Calu3 (cell line): ENCODE results near the gene MNT. TPM values are rescaled to one million over a fixed set of nuclear protein-coding genes. Genes with fewer than 3 reads are reported as not detected.
A peak's percentile ranks its signal among the peaks of the same experiment; 100 is the strongest.

Experiments used
- BruUV-seq: library from RNA; stranded (reverse); fragments of 400-500 nt; replicated peaks from 2 replicates; lab custom pipeline; 2021; lab: Mats Ljungman, UMichigan
- CTCF ChIA-PET: fragments of 300-600 bp; sonication (Branson Sonifier 250); formaldehyde crosslinking; loops from one replicate; lab custom pipeline; 2022; ENCODE audit warnings: antibody characterized with exemption; lab: Charles Lee
- DNase-seq: peaks from one replicate; pipeline ENCODE4 v3.0.0; 2022
- H3K27ac Mint-ChIP-seq: one replicate; pipeline ENCODE4 v1.8.0; 2022; ENCODE audit warnings: mixed read lengths; ENCODE audit not compliant: unreplicated experiment
- H3K27me3 Mint-ChIP-seq: one replicate; pipeline ENCODE4 v1.8.0; 2022; ENCODE audit warnings: mixed read lengths; ENCODE audit not compliant: unreplicated experiment
- H3K36me3 Mint-ChIP-seq: one replicate; pipeline ENCODE4 v1.8.0; 2022; ENCODE audit warnings: mild to moderate bottlenecking, moderate library complexity, mixed read lengths; ENCODE audit not compliant: insufficient read depth, unreplicated experiment
- H3K4me1 Mint-ChIP-seq: one replicate; pipeline ENCODE4 v1.8.0; 2022; ENCODE audit warnings: mild to moderate bottlenecking, low read depth, mixed read lengths; ENCODE audit not compliant: unreplicated experiment
- H3K4me3 Mint-ChIP-seq: one replicate; pipeline ENCODE4 v1.8.0; 2022; ENCODE audit warnings: mild to moderate bottlenecking, low read depth, moderate library complexity, mixed read lengths; ENCODE audit not compliant: unreplicated experiment
- H3K9me3 Mint-ChIP-seq: one replicate; pipeline ENCODE4 v1.8.0; 2022; ENCODE audit warnings: low read depth, mixed read lengths; ENCODE audit not compliant: unreplicated experiment
- CTCF ChIP-seq: fragments of 200-600 bp; IDR thresholded peaks from one replicate; pipeline ENCODE4 v1.8.0; 2022; ENCODE audit warnings: antibody characterized with exemption; ENCODE audit not compliant: unreplicated experiment
- intact Hi-C: fragments of 100-400 bp; cut with micrococcal nuclease; formaldehyde crosslinking; loops from one replicate; pipeline ENCODE4 v1.10.0; 2022; ENCODE audit not compliant: unreplicated experiment
- total RNA-seq: library from RNA; stranded (reverse); gene quantifications from 2 replicates; pipeline ENCODE4 v1.2.3, GENCODE V29; 2022

MNT gene
- total RNA-seq, 1 experiment from 2014 or later: 32.1 TPM

GRCh38 chr17:2357931-2358434, 42.9 kb downstream of the MNT start:
- BruUV-seq: no TSS peak
- Mint-ChIP-seq H3K27ac (peak overlapping the region; percentile 81), H3K27me3 (no peaks in the 10 kb centered on the region), H3K4me1 (peaks cover 25% of the 10 kb centered on the region), H3K36me3 (peaks cover 20% of the 10 kb centered on the region), H3K4me3 (no peak overlapping the region), H3K9me3 (no peaks in the 10 kb centered on the region)
- DNase-seq: no peak
- CTCF ChIA-PET: interaction anchor here (1.5 kb wide), 1 partner anchor 54 kb away, joined by 3 read pairs; no protein-coding TSS in a partner anchor
- intact Hi-C loops: no loop called here
- no peak for TF ChIP-seq CTCF

GRCh38 chr17:2357237-2357636, 43.6 kb downstream of the MNT start:
- Mint-ChIP-seq H3K4me1 (peaks cover 25% of the 10 kb centered on the region), H3K27ac (no peak overlapping the region), H3K9me3 (no peaks in the 10 kb centered on the region), H3K36me3 (peaks cover 20% of the 10 kb centered on the region), H3K27me3 (no peaks in the 10 kb centered on the region), H3K4me3 (no peak overlapping the region)
- BruUV-seq: no TSS peak
- no peak for TF ChIP-seq CTCF
- CTCF ChIA-PET: no interaction called here
- no peak for DNase-seq
- intact Hi-C loops: no loop called here

GRCh38 chr17:2354311-2354710, 46.5 kb downstream of the MNT start:
- intact Hi-C loops: no loop called here
- no peak overlapping the region for H3K27ac Mint-ChIP-seq
- no peaks in the 10 kb centered on the region for H3K36me3 Mint-ChIP-seq
- no peak for TF ChIP-seq CTCF
- no peak overlapping the region for H3K4me3 Mint-ChIP-seq
- peaks cover 8% of the 10 kb centered on the region for H3K4me1 Mint-ChIP-seq
- CTCF ChIA-PET: no interaction called here
- no peak for DNase-seq
- no peaks in the 10 kb centered on the region for H3K9me3 Mint-ChIP-seq
- no TSS peak for BruUV-seq
- no peaks in the 10 kb centered on the region for H3K27me3 Mint-ChIP-seq

GRCh38 chr17:2351269-2351668, 49.6 kb downstream of the MNT start:
- no peak for DNase-seq
- TF ChIP-seq CTCF: no peak
- intact Hi-C loops: no loop called here
- CTCF ChIA-PET: no interaction called here
- peaks cover 5% of the 10 kb centered on the region for H3K36me3 Mint-ChIP-seq
- H3K27me3 Mint-ChIP-seq: no peaks in the 10 kb centered on the region
- H3K27ac Mint-ChIP-seq: no peak overlapping the region
- no TSS peak for BruUV-seq
- no peaks in the 10 kb centered on the region for H3K9me3 Mint-ChIP-seq
- H3K4me1 Mint-ChIP-seq: peaks cover under 1% of the 10 kb centered on the region
- H3K4me3 Mint-ChIP-seq: no peak overlapping the region
